ENCODE measurements around the gene SMTN.
A peak's percentile ranks its signal among the peaks of the same experiment; 100 is the strongest.

SMTN gene

GRCh38 chr22:31120230-31120629 lies 39.1 kb downstream of the SMTN start:
- Histone ChIP-seq H3K4me3 (ENCODE audit: low read depth, low read length) (no peak overlapping the region), H2AFZ (no peak overlapping the region), H3K4me1 (peaks cover 16% of the 10 kb centered on the region), H3K4me2 (ENCODE audit: low read length) (no peak overlapping the region), H3K9me3 (ENCODE audit: control insufficient read depth, low read length) (no peaks in the 10 kb centered on the region), H3K36me3 (ENCODE audit: control insufficient read depth, insufficient read depth, low read length) (no peaks in the 10 kb centered on the region), H3K27ac (no peak overlapping the region), H3K27me3 (ENCODE audit: control insufficient read depth, insufficient read depth, low read length) (no peaks in the 10 kb centered on the region), H3K79me2 (peaks cover 18% of the 10 kb centered on the region), H3K9ac (no peak overlapping the region)
- no peak for TF ChIP-seq CTCF (IDR thresholded peaks at IDR 0.05)

- Histone ChIP-seq H2AFZ (no peak overlapping the region), H3K9me3 (ENCODE audit: control insufficient read depth, low read length) (no peaks in the 10 kb centered on the region), H3K27me3 (ENCODE audit: control insufficient read depth, insufficient read depth, low read length) (no peaks in the 10 kb centered on the region), H3K4me3 (ENCODE audit: low read depth, low read length) (no peak overlapping the region), H3K79me2 (peaks cover 21% of the 10 kb centered on the region), H3K9ac (no peak overlapping the region), H3K27ac (no peak overlapping the region), H3K4me1 (peaks cover 16% of the 10 kb centered on the region), H3K4me2 (ENCODE audit: low read length) (no peak overlapping the region), H3K36me3 (ENCODE audit: control insufficient read depth, insufficient read depth, low read length) (no peaks in the 10 kb centered on the region)
- TF ChIP-seq CTCF (IDR thresholded peaks at IDR 0.05) = no peak
Measured at GRCh38 chr22:31120642-31121041, 39.5 kb downstream of the SMTN start.

GRCh38 chr22:31121403-31121802 lies 40.3 kb downstream of the SMTN start:
- H2AFZ ChIP-seq = no peak overlapping the region
- no peaks in the 10 kb centered on the region for H3K9me3 ChIP-seq (ENCODE audit: control insufficient read depth, low read length)
- H3K4me2 ChIP-seq (ENCODE audit: low read length) = no peak overlapping the region
- TF ChIP-seq CTCF (IDR thresholded peaks at IDR 0.05) = no peak
- peak overlapping the region; percentile 93 for H3K27ac ChIP-seq
- H3K4me3 ChIP-seq (ENCODE audit: low read depth, low read length) = no peak overlapping the region
- H3K27me3 ChIP-seq (ENCODE audit: control insufficient read depth, insufficient read depth, low read length) = no peaks in the 10 kb centered on the region
- peaks cover 27% of the 10 kb centered on the region for H3K79me2 ChIP-seq
- H3K36me3 ChIP-seq (ENCODE audit: control insufficient read depth, insufficient read depth, low read length) = no peaks in the 10 kb centered on the region
- no peak overlapping the region for H3K9ac ChIP-seq
- H3K4me1 ChIP-seq = peaks cover 23% of the 10 kb centered on the region

GRCh38 chr22:31122196-31122531 lies 41.0 kb downstream of the SMTN start:
- H3K27ac ChIP-seq = peak overlapping the region; percentile 93
- peak overlapping the region; percentile 86 for H3K4me3 ChIP-seq (ENCODE audit: low read depth, low read length)
- H3K4me2 ChIP-seq (ENCODE audit: low read length) = peak overlapping the region; percentile 89
- TF ChIP-seq CTCF (IDR thresholded peaks at IDR 0.05) = no peak
- peak overlapping the region; percentile 62 for H2AFZ ChIP-seq
- no peaks in the 10 kb centered on the region for H3K27me3 ChIP-seq (ENCODE audit: control insufficient read depth, insufficient read depth, low read length)
- H3K9me3 ChIP-seq (ENCODE audit: control insufficient read depth, low read length) = no peaks in the 10 kb centered on the region
- H3K79me2 ChIP-seq = peaks cover 32% of the 10 kb centered on the region
- H3K9ac ChIP-seq = no peak overlapping the region
- H3K4me1 ChIP-seq = peaks cover 27% of the 10 kb centered on the region
- no peaks in the 10 kb centered on the region for H3K36me3 ChIP-seq (ENCODE audit: control insufficient read depth, insufficient read depth, low read length)

GRCh38 chr22:31122532-31123291 lies 41.6 kb downstream of the SMTN start, which contains the start of gene INPP5J:
Gene INPP5J, plus strand, starts transcription at chr22:31122966. Its CDS starts 49 bp downstream, at chr22:31123015.
- Histone ChIP-seq H3K79me2 (peaks cover 32% of the 10 kb centered on the region), H3K9me3 (ENCODE audit: control insufficient read depth, low read length) (no peaks in the 10 kb centered on the region), H3K9ac (peak within 1 kb of the TSS; percentile 95), H3K4me1 (peaks cover 31% of the 10 kb centered on the region), H3K27me3 (ENCODE audit: control insufficient read depth, insufficient read depth, low read length) (no peaks in the 10 kb centered on the region), H3K4me3 (ENCODE audit: low read depth, low read length) (peak within 1 kb of the TSS; percentile 86), H2AFZ (peak within 1 kb of the TSS; percentile 62), H3K36me3 (ENCODE audit: control insufficient read depth, insufficient read depth, low read length) (no peaks in the 10 kb centered on the region), H3K4me2 (ENCODE audit: low read length) (peak within 1 kb of the TSS; percentile 89), H3K27ac (peak within 1 kb of the TSS; percentile 93)
- no peak for TF ChIP-seq CTCF (IDR thresholded peaks at IDR 0.05)
